ENCODE data around the gene RNF43.

GRCh38 chr17:58411408-58411894 lies 5.9 kb downstream of the RNF43 start:
- TF ChIP-seq YY1 (IDR thresholded peaks at IDR 0.05; ENCODE audit: insufficient read depth, insufficient read length) (no peak), SUZ12 (IDR thresholded peaks at IDR 0.05; ENCODE audit: extremely low read depth, insufficient read depth, insufficient read length) (no peak), ZNF274 (IDR thresholded peaks at IDR 0.05; ENCODE audit: low read depth, low read length) (no peak)
